NCI-H2029 treated with DMSO at 0.1 percent for 48 hours (cell line): ENCODE results near the gene XAB2.

Source experiments
- DNase-seq: peaks from one replicate; lab custom pipeline; 2025; lab: John Stamatoyannopoulos, UW

The XAB2 gene

GRCh38 chr19:7575434-7576040 lies 53.8 kb downstream of the XAB2 start:
- DNase-seq, result no peak

- no peak for DNase-seq
Observed at GRCh38 chr19:7570761-7571160, 58.6 kb downstream of the XAB2 start.
